Measurements from ENCODE around the gene CDH13. TPM values are rescaled to one million over a fixed set of nuclear protein-coding genes. Genes with fewer than 3 reads are reported as not detected.

Gene CDH13
- total RNA-seq, 1 donor: 102 TPM

GRCh38 chr16:82835487-82836155 is 208.9 kb downstream of the CDH13 start:
- H3K9me3 ChIP-seq (ENCODE audit: low read depth, low read length): no peaks in the 10 kb centered on the region
- TF ChIP-seq, protein P1, sequence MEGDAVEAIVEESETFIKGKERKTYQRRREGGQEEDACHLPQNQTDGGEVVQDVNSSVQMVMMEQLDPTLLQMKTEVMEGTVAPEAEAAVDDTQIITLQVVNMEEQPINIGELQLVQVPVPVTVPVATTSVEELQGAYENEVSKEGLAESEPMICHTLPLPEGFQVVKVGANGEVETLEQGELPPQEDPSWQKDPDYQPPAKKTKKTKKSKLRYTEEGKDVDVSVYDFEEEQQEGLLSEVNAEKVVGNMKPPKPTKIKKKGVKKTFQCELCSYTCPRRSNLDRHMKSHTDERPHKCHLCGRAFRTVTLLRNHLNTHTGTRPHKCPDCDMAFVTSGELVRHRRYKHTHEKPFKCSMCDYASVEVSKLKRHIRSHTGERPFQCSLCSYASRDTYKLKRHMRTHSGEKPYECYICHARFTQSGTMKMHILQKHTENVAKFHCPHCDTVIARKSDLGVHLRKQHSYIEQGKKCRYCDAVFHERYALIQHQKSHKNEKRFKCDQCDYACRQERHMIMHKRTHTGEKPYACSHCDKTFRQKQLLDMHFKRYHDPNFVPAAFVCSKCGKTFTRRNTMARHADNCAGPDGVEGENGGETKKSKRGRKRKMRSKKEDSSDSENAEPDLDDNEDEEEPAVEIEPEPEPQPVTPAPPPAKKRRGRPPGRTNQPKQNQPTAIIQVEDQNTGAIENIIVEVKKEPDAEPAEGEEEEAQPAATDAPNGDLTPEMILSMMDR (IDR thresholded peaks at IDR 0.05; ENCODE audit: extremely low read depth, low read depth, low read length): no peak
- H3K4me3 ChIP-seq (ENCODE audit: insufficient read depth, low read length): no peak overlapping the region
- no peak overlapping the region for H3K27ac ChIP-seq (ENCODE audit: low read depth, low read length)
- H3K79me2 ChIP-seq (ENCODE audit: insufficient read depth, low read length): no peaks in the 10 kb centered on the region
- H3K4me1 ChIP-seq (ENCODE audit: insufficient read depth, low read length): peaks cover 19% of the 10 kb centered on the region
- H2AFZ ChIP-seq (ENCODE audit: low read length): no peak overlapping the region
- no peaks in the 10 kb centered on the region for H3K36me3 ChIP-seq (ENCODE audit: insufficient read depth, low read length)
- no peak overlapping the region for H3K4me2 ChIP-seq (ENCODE audit: insufficient read depth, low read length)
- H3K27me3 ChIP-seq (ENCODE audit: insufficient read depth, low read length): no peaks in the 10 kb centered on the region
- H4K20me1 ChIP-seq (ENCODE audit: insufficient read depth, low read length): no peaks in the 10 kb centered on the region
- no peak for DNase-seq (ENCODE audit: insufficient read length, low spot score, missing footprints)

DNA sequence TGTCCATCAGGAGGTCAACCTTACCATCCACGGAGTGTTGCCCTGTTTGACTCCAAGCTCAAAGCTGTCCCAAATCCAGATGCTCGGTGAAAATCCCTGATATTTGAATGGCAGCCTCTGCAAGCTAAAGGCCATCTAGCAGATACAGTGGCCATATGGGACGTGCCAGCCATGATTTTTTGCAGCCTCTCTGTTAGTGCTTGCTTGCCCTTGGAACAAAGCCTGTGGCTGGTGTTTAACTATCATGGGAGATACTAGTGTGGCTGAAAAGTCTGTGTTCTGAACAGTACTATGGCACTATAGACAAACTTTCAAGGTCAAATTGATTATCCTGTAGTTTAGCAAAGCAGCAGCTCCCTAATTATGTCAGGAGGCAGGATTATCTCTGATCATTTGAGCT is 214.3 kb downstream of the CDH13 start:
- H3K9me3 ChIP-seq (ENCODE audit: low read depth, low read length): no peaks in the 10 kb centered on the region
- TF ChIP-seq, protein P1 (IDR thresholded peaks at IDR 0.05; ENCODE audit: extremely low read depth, low read depth, low read length): no peak

GRCh38 chr16:82843606-82844271 is 217.0 kb downstream of the CDH13 start:
- H3K36me3 ChIP-seq (ENCODE audit: insufficient read depth, low read length): no peaks in the 10 kb centered on the region
- no peaks in the 10 kb centered on the region for H3K27me3 ChIP-seq (ENCODE audit: insufficient read depth, low read length)
- H3K4me3 ChIP-seq (ENCODE audit: insufficient read depth, low read length): no peak overlapping the region
- H3K27ac ChIP-seq (ENCODE audit: low read depth, low read length): no peak overlapping the region
- DNase-seq (ENCODE audit: insufficient read length, low spot score, missing footprints): no peak
- no peak overlapping the region for H2AFZ ChIP-seq (ENCODE audit: low read length)
- no peaks in the 10 kb centered on the region for H4K20me1 ChIP-seq (ENCODE audit: insufficient read depth, low read length)
- no peaks in the 10 kb centered on the region for H3K9me3 ChIP-seq (ENCODE audit: low read depth, low read length)
- H3K79me2 ChIP-seq (ENCODE audit: insufficient read depth, low read length): no peaks in the 10 kb centered on the region
- H3K4me1 ChIP-seq (ENCODE audit: insufficient read depth, low read length): no peaks in the 10 kb centered on the region
- H3K4me2 ChIP-seq (ENCODE audit: insufficient read depth, low read length): no peak overlapping the region
- TF ChIP-seq, protein P1 (IDR thresholded peaks at IDR 0.05; ENCODE audit: extremely low read depth, low read depth, low read length): no peak

More for the DNA sequence above, 214.3 kb downstream of the CDH13 start:
- Histone ChIP-seq H3K4me2 (ENCODE audit: insufficient read depth, low read length) (no peak overlapping the region), H4K20me1 (ENCODE audit: insufficient read depth, low read length) (no peaks in the 10 kb centered on the region), H3K4me3 (ENCODE audit: insufficient read depth, low read length) (no peak overlapping the region), H3K27me3 (ENCODE audit: insufficient read depth, low read length) (no peaks in the 10 kb centered on the region), H3K27ac (ENCODE audit: low read depth, low read length) (no peak overlapping the region), H3K4me1 (ENCODE audit: insufficient read depth, low read length) (no peaks in the 10 kb centered on the region), H3K36me3 (ENCODE audit: insufficient read depth, low read length) (no peaks in the 10 kb centered on the region), H2AFZ (ENCODE audit: low read length) (no peak overlapping the region), H3K79me2 (ENCODE audit: insufficient read depth, low read length) (no peaks in the 10 kb centered on the region)
- DNase-seq (ENCODE audit: insufficient read length, low spot score, missing footprints): no peak

DNA sequence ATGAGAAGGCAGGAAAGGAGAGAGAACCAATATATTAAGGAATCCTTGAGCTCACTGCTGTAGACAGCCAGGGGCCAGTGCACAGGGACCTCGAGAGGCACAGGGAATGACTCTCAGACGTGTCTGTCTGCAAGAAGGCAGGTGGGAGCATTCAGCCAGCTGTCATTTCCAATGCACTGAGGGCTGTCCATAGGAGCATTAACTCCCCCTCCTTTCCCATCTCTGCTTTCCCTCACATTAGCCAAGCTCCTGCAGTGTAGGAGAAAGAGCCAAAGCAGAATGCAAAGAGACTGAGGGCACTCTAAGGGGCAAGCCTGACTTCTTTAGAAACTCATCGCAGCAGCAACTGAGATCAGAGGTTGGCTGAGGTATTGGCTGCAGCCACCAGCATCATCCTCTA is 218.3 kb downstream of the CDH13 start:
- no peak overlapping the region for H3K4me2 ChIP-seq (ENCODE audit: insufficient read depth, low read length)
- H3K27ac ChIP-seq (ENCODE audit: low read depth, low read length): no peak overlapping the region
- H4K20me1 ChIP-seq (ENCODE audit: insufficient read depth, low read length): no peaks in the 10 kb centered on the region
- no peak overlapping the region for H2AFZ ChIP-seq (ENCODE audit: low read length)
- TF ChIP-seq, protein P1 (IDR thresholded peaks at IDR 0.05; ENCODE audit: extremely low read depth, low read depth, low read length): no peak
- no peak for DNase-seq (ENCODE audit: insufficient read length, low spot score, missing footprints)
- no peaks in the 10 kb centered on the region for H3K36me3 ChIP-seq (ENCODE audit: insufficient read depth, low read length)
- no peaks in the 10 kb centered on the region for H3K9me3 ChIP-seq (ENCODE audit: low read depth, low read length)
- no peaks in the 10 kb centered on the region for H3K27me3 ChIP-seq (ENCODE audit: insufficient read depth, low read length)
- H3K4me1 ChIP-seq (ENCODE audit: insufficient read depth, low read length): no peaks in the 10 kb centered on the region
- no peak overlapping the region for H3K4me3 ChIP-seq (ENCODE audit: insufficient read depth, low read length)
- no peaks in the 10 kb centered on the region for H3K79me2 ChIP-seq (ENCODE audit: insufficient read depth, low read length)
